Measurements from ENCODE around the gene ANXA3.
"Not testable (repeated sequence)": the region's sequence is repeated elsewhere in the genome, so short reads cannot be mapped to it uniquely, and the experiment has no call there.

The ANXA3 gene

DNA sequence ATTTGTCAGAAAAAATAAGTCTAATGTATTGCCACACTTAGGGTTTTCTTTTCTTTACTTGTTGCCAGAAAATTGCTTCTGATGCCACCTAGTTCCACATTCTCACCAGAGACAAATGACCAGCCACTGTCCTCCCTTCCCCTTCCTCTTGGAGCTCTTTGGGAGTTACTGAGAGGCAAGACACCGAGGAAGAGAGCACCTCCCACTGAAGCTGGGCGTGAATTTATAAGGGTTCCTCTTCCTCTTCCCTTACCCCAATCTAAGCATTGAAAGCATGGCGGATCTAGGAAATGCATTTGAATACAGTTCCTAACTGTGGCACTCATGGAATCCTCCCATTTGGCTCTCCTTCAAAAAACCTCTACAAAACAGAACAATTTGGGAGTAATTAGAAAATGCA, 30.0 kb downstream of the ANXA3 start:
- H3K27me3 Mint-ChIP-seq: peaks cover 2% of the 10 kb centered on the region
- H3K4me1 Mint-ChIP-seq (ENCODE audit: low read depth): no peaks in the 10 kb centered on the region
- H3K27ac Mint-ChIP-seq: no peak overlapping the region
- H3K9me3 Mint-ChIP-seq (ENCODE audit: low read depth): no peaks in the 10 kb centered on the region
- no peaks in the 10 kb centered on the region for H3K36me3 Mint-ChIP-seq
- no peak overlapping the region for H3K4me3 Mint-ChIP-seq

DNA sequence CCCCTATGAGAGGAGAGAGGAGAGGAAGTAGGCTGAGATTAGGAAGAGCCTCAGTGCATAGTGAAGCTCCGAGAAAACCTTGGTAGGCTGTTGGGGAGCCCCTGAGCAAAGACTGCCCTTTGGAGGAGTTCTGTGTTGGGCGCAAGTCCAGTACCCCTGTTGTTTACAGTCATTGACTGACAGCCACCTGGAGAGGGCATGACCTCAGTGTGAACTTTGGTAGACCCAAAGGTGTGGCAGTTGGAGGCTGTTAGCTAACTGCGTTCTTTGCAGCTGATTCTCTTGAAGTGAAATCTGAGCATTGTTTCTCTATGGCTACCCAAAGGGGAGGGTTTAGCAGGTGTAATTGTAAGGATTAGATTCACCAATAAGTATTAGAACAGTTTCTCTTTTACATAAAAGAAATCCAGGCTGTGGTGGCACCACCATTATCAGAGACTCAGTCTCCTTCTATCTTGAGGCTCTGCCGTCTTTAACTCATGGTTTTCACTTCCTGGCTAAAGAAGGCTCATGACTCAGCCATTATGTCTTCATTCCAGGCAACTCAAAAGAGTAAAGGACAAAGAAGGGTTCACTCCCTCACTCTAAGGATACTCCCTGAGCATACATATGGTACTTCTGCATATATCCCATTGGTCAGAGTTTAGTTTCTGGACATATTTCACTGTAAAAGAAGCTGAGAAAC, 33.4 kb downstream of the ANXA3 start:
- no peaks in the 10 kb centered on the region for H3K9me3 Mint-ChIP-seq (ENCODE audit: low read depth)
- H3K4me1 Mint-ChIP-seq (ENCODE audit: low read depth): no peaks in the 10 kb centered on the region
- H3K27ac Mint-ChIP-seq: no peak overlapping the region
- H3K27me3 Mint-ChIP-seq: peaks cover 2% of the 10 kb centered on the region
- H3K36me3 Mint-ChIP-seq: no peaks in the 10 kb centered on the region
- H3K4me3 Mint-ChIP-seq: no peak overlapping the region

- Mint-ChIP-seq H3K4me1 (ENCODE audit: low read depth) (no peaks in the 10 kb centered on the region), H3K36me3 (no peaks in the 10 kb centered on the region), H3K27ac (no peak overlapping the region), H3K4me3 (no peak overlapping the region), H3K9me3 (ENCODE audit: low read depth) (no peaks in the 10 kb centered on the region), H3K27me3 (peaks cover 2% of the 10 kb centered on the region)
Observed at GRCh38 chr4:78585633-78586032, 34.1 kb downstream of the ANXA3 start.

DNA sequence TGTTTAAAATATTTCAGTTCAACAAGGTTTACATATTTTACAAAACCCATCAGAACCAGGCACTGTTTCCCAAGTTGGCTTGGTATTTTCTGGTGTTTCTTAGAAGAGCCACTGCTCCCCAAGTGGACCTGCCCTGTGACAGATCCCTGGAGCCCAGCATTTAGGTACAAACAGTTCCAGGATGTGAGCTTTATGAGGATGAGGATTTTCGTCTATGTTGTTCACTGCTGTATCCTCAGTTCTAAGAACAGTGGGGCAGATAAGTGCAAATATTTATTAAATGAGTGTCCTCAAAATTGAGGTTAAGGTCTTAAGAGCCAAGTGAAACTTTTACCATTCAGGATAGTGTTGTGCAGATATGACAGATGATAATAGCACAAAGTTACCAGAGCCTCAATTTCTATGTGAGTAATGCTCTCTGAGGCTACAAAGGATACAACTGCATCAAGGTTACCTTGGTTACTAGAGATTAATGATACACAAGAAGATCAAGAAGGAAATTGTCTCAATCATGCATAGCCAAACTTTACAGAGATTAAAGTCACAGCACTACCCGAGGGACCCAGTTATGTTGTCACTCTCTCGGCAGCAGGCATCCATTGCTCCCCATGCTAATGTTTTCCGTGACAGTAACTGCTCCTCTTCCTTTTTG, 37.5 kb downstream of the ANXA3 start:
- H3K4me1 Mint-ChIP-seq (ENCODE audit: low read depth): no peaks in the 10 kb centered on the region
- H3K27ac Mint-ChIP-seq: no peak overlapping the region
- no peaks in the 10 kb centered on the region for H3K36me3 Mint-ChIP-seq
- H3K27me3 Mint-ChIP-seq: peaks cover 2% of the 10 kb centered on the region
- H3K9me3 Mint-ChIP-seq (ENCODE audit: low read depth): no peaks in the 10 kb centered on the region
- no peak overlapping the region for H3K4me3 Mint-ChIP-seq

DNA sequence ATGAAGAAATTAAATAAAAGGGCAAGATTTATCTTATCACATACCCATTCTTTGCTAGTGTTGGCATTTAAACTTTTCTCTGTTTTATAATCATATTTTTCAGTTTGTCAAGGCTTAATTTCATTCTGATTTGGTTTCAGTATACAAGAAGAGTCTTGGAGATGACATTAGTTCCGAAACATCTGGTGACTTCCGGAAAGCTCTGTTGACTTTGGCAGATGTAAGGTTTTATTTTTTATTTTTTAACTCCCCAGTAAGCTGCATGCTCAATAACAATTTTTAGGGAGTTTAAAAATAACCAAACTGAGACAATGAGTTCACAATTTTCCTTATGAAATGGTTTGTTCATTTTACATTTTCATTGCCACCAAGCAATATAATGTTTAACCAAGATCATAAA, 39.8 kb downstream of the ANXA3 start:
- Mint-ChIP-seq H3K36me3 (no peaks in the 10 kb centered on the region), H3K4me3 (no peak overlapping the region), H3K27ac (no peak overlapping the region), H3K27me3 (no peaks in the 10 kb centered on the region), H3K4me1 (ENCODE audit: low read depth) (no peaks in the 10 kb centered on the region), H3K9me3 (ENCODE audit: low read depth) (no peaks in the 10 kb centered on the region)

DNA sequence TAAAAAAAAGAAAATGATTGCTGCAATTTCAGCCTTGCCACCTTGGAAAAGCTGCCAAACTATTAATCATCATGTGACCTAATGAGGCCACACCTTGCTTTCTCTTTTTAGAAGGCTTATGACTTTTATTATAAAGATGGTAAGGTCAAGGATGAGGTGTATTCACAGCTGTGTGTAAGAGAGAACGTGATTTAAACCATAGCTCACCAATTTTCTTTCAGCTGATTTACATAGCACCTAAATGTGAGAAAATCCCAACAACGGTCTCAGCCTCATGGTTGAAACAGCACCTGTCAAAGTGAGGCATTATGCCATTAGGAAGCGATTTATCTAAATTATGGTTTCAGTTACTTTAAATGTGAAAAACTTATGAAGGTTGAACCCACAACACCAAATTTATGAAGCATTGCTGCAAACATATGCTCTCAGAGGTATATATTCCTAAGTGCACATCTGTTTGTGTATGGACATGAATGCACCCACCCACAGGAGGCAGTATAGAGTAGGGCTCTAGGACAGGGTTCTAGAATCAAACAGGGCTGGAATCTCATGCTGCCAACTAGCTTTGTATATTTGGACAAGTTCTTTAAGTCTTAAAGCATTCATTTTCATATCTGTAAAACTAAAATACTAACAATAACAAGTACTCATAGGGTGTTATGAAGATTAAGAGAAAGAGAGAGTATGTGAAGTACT, 40.7 kb downstream of the ANXA3 start:
- Mint-ChIP-seq H3K27ac (no peak overlapping the region), H3K9me3 (ENCODE audit: low read depth) (no peaks in the 10 kb centered on the region), H3K27me3 (no peaks in the 10 kb centered on the region), H3K4me1 (ENCODE audit: low read depth) (no peaks in the 10 kb centered on the region), H3K36me3 (no peaks in the 10 kb centered on the region), H3K4me3 (no peak overlapping the region)

- Mint-ChIP-seq H3K4me3 (no peak overlapping the region), H3K4me1 (ENCODE audit: low read depth) (no peaks in the 10 kb centered on the region), H3K9me3 (ENCODE audit: low read depth) (no peaks in the 10 kb centered on the region), H3K27me3 (peaks cover 1% of the 10 kb centered on the region), H3K27ac (no peak overlapping the region), H3K36me3 (no peaks in the 10 kb centered on the region)
Observed at GRCh38 chr4:78596111-78596742, 44.7 kb downstream of the ANXA3 start.

GRCh38 chr4:78598431-78598830, 46.9 kb downstream of the ANXA3 start:
- not testable (repeated sequence) for H3K27me3 Mint-ChIP-seq; H3K9me3 Mint-ChIP-seq (ENCODE audit: low read depth); H3K27ac Mint-ChIP-seq; H3K4me3 Mint-ChIP-seq; H3K36me3 Mint-ChIP-seq; H3K4me1 Mint-ChIP-seq (ENCODE audit: low read depth)

- Mint-ChIP-seq H3K27me3 (peaks cover 3% of the 10 kb centered on the region), H3K4me3 (no peak overlapping the region), H3K9me3 (ENCODE audit: low read depth) (no peaks in the 10 kb centered on the region), H3K27ac (no peak overlapping the region), H3K36me3 (peaks cover 3% of the 10 kb centered on the region), H3K4me1 (ENCODE audit: low read depth) (no peaks in the 10 kb centered on the region)
Observed at GRCh38 chr4:78599147-78599546, 47.6 kb downstream of the ANXA3 start.

DNA sequence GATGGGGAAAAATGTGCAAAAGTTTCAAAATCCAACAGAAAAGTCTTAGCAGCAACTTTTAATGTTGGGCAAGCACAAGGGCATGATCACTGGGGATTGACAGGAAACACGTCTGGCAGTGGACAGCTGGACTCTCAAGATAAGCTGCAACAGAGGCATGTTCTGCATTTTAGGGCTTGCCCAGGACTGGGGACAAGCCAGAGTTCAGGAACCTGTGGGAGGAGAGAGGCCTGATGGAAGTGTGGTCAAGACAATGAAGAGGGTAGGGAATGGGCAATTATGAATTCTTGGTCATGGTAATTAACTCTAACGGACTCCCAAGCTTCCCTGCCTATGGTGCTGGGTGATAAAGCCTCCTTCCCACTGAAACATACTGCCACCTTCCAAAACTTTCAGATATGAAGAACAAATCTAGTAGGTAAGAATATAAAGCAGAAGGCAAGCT, 48.4 kb downstream of the ANXA3 start:
- H3K9me3 Mint-ChIP-seq (ENCODE audit: low read depth): no peaks in the 10 kb centered on the region
- H3K4me3 Mint-ChIP-seq: no peak overlapping the region
- H3K27me3 Mint-ChIP-seq: peaks cover 3% of the 10 kb centered on the region
- H3K4me1 Mint-ChIP-seq (ENCODE audit: low read depth): no peaks in the 10 kb centered on the region
- no peak overlapping the region for H3K27ac Mint-ChIP-seq
- peaks cover 3% of the 10 kb centered on the region for H3K36me3 Mint-ChIP-seq

DNA sequence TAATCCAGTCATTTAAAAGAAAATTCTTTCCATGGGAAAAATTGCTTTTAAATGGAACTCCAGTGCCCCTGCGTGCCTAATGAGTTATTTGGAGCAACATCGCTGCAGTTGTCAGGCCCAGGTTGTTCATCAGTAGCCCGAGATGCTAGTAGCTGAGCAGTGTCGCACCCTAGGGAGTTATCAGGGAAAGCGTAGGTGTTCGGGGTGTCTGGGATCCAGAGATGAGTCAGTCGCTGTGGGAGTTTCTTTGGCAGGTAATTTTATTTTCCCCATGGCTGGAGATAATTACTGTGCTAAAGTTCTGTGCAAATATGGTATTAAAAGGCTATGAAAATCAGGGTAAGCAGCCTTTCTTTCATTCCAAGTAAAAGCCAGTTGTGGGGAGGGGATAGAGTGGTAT, 49.4 kb downstream of the ANXA3 start:
- H3K27me3 Mint-ChIP-seq: peaks cover 3% of the 10 kb centered on the region
- no peak overlapping the region for H3K4me3 Mint-ChIP-seq
- no peaks in the 10 kb centered on the region for H3K9me3 Mint-ChIP-seq (ENCODE audit: low read depth)
- no peaks in the 10 kb centered on the region for H3K4me1 Mint-ChIP-seq (ENCODE audit: low read depth)
- peaks cover 3% of the 10 kb centered on the region for H3K36me3 Mint-ChIP-seq
- no peak overlapping the region for H3K27ac Mint-ChIP-seq

- peaks cover 3% of the 10 kb centered on the region for H3K27me3 Mint-ChIP-seq
- peaks cover 3% of the 10 kb centered on the region for H3K36me3 Mint-ChIP-seq
- H3K9me3 Mint-ChIP-seq (ENCODE audit: low read depth): no peaks in the 10 kb centered on the region
- no peaks in the 10 kb centered on the region for H3K4me1 Mint-ChIP-seq (ENCODE audit: low read depth)
- H3K27ac Mint-ChIP-seq: no peak overlapping the region
- H3K4me3 Mint-ChIP-seq: no peak overlapping the region
Observed at GRCh38 chr4:78602334-78602733, 50.8 kb downstream of the ANXA3 start.

DNA sequence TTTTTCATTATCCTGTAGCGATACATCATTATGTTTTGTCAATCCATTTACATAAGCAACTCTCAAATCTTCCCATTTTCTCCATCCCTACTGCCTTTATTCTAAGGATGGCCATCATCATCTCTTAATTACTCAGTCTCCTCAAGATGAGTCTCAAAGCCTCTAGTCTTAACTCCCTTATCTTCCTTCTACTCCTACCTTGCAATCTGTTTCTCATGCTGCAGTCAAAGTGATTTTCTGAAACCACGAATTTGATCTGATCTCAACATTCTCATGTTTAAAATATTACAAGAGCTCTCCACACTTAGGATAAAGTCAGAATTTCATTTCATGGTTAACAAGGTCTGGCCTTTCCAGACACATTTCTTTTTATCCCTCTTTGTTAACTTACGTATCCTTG, 51.8 kb downstream of the ANXA3 start:
- H3K9me3 Mint-ChIP-seq (ENCODE audit: low read depth): no peaks in the 10 kb centered on the region
- peaks cover 3% of the 10 kb centered on the region for H3K27me3 Mint-ChIP-seq
- H3K27ac Mint-ChIP-seq: no peak overlapping the region
- H3K36me3 Mint-ChIP-seq: peaks cover 3% of the 10 kb centered on the region
- H3K4me3 Mint-ChIP-seq: no peak overlapping the region
- H3K4me1 Mint-ChIP-seq (ENCODE audit: low read depth): no peaks in the 10 kb centered on the region

DNA sequence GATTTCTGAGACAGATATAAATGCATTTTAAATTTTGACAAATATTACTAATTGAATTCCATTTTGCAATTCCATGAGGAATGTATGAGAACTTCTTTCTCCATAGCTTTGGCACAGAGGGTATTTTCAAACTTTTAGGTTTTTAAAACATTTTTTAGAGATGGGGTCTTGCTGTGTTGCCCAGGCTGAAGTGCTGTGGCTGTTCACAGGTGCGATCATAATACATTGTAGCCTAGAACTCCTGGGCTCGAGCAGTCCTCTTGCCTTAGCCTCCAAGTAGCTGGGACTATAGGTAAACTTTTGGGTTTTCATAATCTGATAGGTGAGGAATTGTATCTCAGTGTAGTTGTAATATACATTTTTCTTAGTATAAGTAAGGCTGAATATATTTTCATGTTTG, 53.4 kb downstream of the ANXA3 start:
- Mint-ChIP-seq H3K9me3 (ENCODE audit: low read depth) (no peaks in the 10 kb centered on the region), H3K4me1 (ENCODE audit: low read depth) (peaks cover 4% of the 10 kb centered on the region)

DNA sequence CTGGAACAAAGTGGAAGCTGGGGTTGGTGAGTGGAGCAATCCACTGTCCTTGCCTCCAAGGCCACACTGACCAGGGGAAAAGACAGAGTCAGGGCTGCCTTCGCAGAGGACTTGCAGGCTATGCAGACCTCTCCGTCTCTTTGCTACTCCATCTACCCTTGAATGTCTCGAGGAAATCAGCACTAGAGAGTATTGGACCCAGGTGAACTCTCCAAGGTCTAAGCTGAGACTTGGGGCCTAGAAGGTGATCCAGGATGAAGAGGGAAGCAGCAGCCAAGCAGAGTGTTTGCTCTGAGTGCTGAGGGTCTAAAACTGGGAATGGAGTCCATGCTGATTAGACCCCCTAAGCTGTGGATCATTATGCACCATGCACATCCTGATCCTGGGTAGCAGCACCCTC, 54.5 kb downstream of the ANXA3 start:
- Mint-ChIP-seq H3K9me3 (ENCODE audit: low read depth) (no peaks in the 10 kb centered on the region), H3K4me3 (no peak overlapping the region), H3K36me3 (peaks cover 4% of the 10 kb centered on the region), H3K4me1 (ENCODE audit: low read depth) (peaks cover 14% of the 10 kb centered on the region), H3K27ac (no peak overlapping the region), H3K27me3 (peaks cover 2% of the 10 kb centered on the region)

More for the DNA sequence above, 53.4 kb downstream of the ANXA3 start:
- Mint-ChIP-seq H3K4me3 (no peak overlapping the region), H3K36me3 (peaks cover 4% of the 10 kb centered on the region), H3K27ac (no peak overlapping the region), H3K27me3 (peaks cover 2% of the 10 kb centered on the region)

All from activated naive CD8-positive, alpha-beta T cell (primary cell).